Endometrial microvascular endothelial cells (primary cell): ENCODE measurements around the gene PCSK4. TPM values are rescaled to one million over a fixed set of nuclear protein-coding genes. Genes with fewer than 3 reads are reported as not detected.
"Not testable (repeated sequence)": the region's sequence is repeated elsewhere in the genome, so short reads cannot be mapped to it uniquely, and the experiment has no call there.

ENCODE experiments used
- in situ Hi-C: cut with HindIII; loops from 2 replicates; pipeline ENCODE4 v1.10.0; 2017; ENCODE audit warnings: low sequenced_read_pairs, low pct_unique_long_range_greater_than_20kb; ENCODE audit errors: inconsistent ontology term
- total RNA-seq: library from RNA; depleted of rRNA; stranded (reverse); fragments of >200 nt; gene quantifications from one replicate; pipeline ENCODE4 v1.2.3, GENCODE V29; 2015; ENCODE audit errors: inconsistent ontology term

PCSK4 gene
- total RNA-seq, 1 donor from 2014 or later, result not detected

GRCh38 chr19:1449467-1450442 is 40.4 kb downstream of the PCSK4 start, which contains the start of gene APC2:
Gene APC2 (plus strand): TSS chr19:1450121. CDS start chr19:1453002, 2,881 bp downstream.
- in situ Hi-C loops, result no loop called here

- in situ Hi-C loops, result no loop called here
Measured at GRCh38 chr19:1447944-1448343, 42.2 kb downstream of the PCSK4 start.

- in situ Hi-C loops, result no loop called here
Measured at GRCh38 chr19:1447504-1447903, 42.6 kb downstream of the PCSK4 start.

GRCh38 chr19:1446713-1447481 is 43.3 kb downstream of the PCSK4 start:
- in situ Hi-C loops, result no loop called here

- in situ Hi-C loops, result no loop called here
Measured at GRCh38 chr19:1445932-1446712, 44.0 kb downstream of the PCSK4 start.

- in situ Hi-C loops, result no loop called here
Measured at GRCh38 chr19:1445185-1445931, 44.8 kb downstream of the PCSK4 start.

GRCh38 chr19:1441677-1442438 is 48.3 kb downstream of the PCSK4 start:
- in situ Hi-C loops, result no loop called here

- in situ Hi-C loops, result no loop called here
Measured at GRCh38 chr19:1441022-1441426, 49.1 kb downstream of the PCSK4 start.

GRCh38 chr19:1440418-1440801 is 49.7 kb downstream of the PCSK4 start:
- in situ Hi-C loops, result no loop called here

- in situ Hi-C loops, result not testable (repeated sequence)
Measured at GRCh38 chr19:1439525-1440417, 50.4 kb downstream of the PCSK4 start.

- in situ Hi-C loops, result no loop called here
Measured at GRCh38 chr19:1438933-1439354, 51.2 kb downstream of the PCSK4 start.

- in situ Hi-C loops, result no loop called here
Measured at GRCh38 chr19:1438035-1438932, 51.9 kb downstream of the PCSK4 start, which contains the start of gene RPS15. Gene RPS15 (plus strand): TSS chr19:1438396. CDS start chr19:1438426, 30 bp downstream.

GRCh38 chr19:1437609-1438008 is 52.5 kb downstream of the PCSK4 start:
- in situ Hi-C loops, result no loop called here

GRCh38 chr19:1435378-1435989 is 54.7 kb downstream of the PCSK4 start:
- in situ Hi-C loops, result no loop called here

GRCh38 chr19:1434577-1435060 is 55.5 kb downstream of the PCSK4 start:
- in situ Hi-C loops, result no loop called here
